Esophagus muscularis mucosa (tissue), 4 donors: Measurements from ENCODE around the gene ATP5PB.

Source experiments
- CTCF ChIP-seq, 3 experiments: fragments of 200-600 bp in 2 of 3; fragments of 450-650 bp in 1 of 3; sonication (generic) in 2 of 3; IDR thresholded peaks; one replicate each; pipeline ENCODE4 v1.5.1; 2017 to 2019; ENCODE audit warnings: antibody characterized with exemption in 3 of 3, mild to moderate bottlenecking in 2 of 3, moderate library complexity in 1 of 3
- EP300 ChIP-seq: sonication (generic); formaldehyde crosslinking; IDR thresholded peaks from one replicate; pipeline ENCODE4 v1.6.1; 2017; ENCODE audit warnings: antibody characterized with exemption
- POLR2A ChIP-seq: fragments of 450-650 bp; IDR thresholded peaks from one replicate; pipeline ENCODE4 v1.6.1; 2017; ENCODE audit warnings: antibody characterized with exemption, moderate library complexity, mild to moderate bottlenecking, low read depth
- POLR2AphosphoS5 ChIP-seq, 2 donors: sonication (generic); formaldehyde crosslinking; IDR thresholded peaks; one replicate each; pipeline ENCODE4 v1.6.1; 2017; ENCODE audit warnings: antibody characterized with exemption in 2 of 2

GRCh38 chr1:111487133-111487532 is 37.9 kb downstream of the ATP5PB start:
- TF ChIP-seq POLR2A, result no peak
- TF ChIP-seq CTCF (IDR thresholded peaks at IDR 0.05), result no peak
- TF ChIP-seq EP300, result no peak
- no peak for TF ChIP-seq POLR2AphosphoS5 (IDR thresholded peaks at IDR 0.05)
